Kidney epithelial cell (primary cell): ENCODE data around the gene SLC16A3. TPM values are rescaled to one million over a fixed set of nuclear protein-coding genes. Genes with fewer than 3 reads are reported as not detected.

Experiments used
- DNase-seq: peaks from one replicate; pipeline ENCODE4 v3.0.0-alpha.2; 2010; ENCODE audit warnings: low read depth
- H3K27me3 ChIP-seq: 2 replicates; pipeline ENCODE4 v1.6.0; 2011; ENCODE audit warnings: low read length; ENCODE audit not compliant: control insufficient read depth, insufficient read depth
- H3K36me3 ChIP-seq: 2 replicates; pipeline ENCODE4 v1.5.1; 2011; ENCODE audit warnings: low read length; ENCODE audit not compliant: control insufficient read depth, insufficient read depth
- H3K4me3 ChIP-seq: 2 replicates; pipeline ENCODE4 v1.5.1; 2011; ENCODE audit warnings: low read depth, mild to moderate bottlenecking, control low read depth, low read length
- total RNA-seq: library from RNA; depleted of rRNA; stranded (reverse); fragments of >200 nt; gene quantifications from 2 replicates; pipeline ENCODE4 v1.2.3, GENCODE V29; 2015
- TF ChIP-seq, protein P1 (sequence below): IDR thresholded peaks from 2 replicates; pipeline ENCODE4 v1.5.1; 2011; ENCODE audit warnings: mild to moderate bottlenecking, moderate library complexity, low read length, control low read depth, inconsistent platforms; ENCODE audit not compliant: insufficient read depth, poor library complexity, severe bottlenecking

The SLC16A3 gene
- 83.4 and 85.3 TPM in 2 replicates for total RNA-seq

DNA sequence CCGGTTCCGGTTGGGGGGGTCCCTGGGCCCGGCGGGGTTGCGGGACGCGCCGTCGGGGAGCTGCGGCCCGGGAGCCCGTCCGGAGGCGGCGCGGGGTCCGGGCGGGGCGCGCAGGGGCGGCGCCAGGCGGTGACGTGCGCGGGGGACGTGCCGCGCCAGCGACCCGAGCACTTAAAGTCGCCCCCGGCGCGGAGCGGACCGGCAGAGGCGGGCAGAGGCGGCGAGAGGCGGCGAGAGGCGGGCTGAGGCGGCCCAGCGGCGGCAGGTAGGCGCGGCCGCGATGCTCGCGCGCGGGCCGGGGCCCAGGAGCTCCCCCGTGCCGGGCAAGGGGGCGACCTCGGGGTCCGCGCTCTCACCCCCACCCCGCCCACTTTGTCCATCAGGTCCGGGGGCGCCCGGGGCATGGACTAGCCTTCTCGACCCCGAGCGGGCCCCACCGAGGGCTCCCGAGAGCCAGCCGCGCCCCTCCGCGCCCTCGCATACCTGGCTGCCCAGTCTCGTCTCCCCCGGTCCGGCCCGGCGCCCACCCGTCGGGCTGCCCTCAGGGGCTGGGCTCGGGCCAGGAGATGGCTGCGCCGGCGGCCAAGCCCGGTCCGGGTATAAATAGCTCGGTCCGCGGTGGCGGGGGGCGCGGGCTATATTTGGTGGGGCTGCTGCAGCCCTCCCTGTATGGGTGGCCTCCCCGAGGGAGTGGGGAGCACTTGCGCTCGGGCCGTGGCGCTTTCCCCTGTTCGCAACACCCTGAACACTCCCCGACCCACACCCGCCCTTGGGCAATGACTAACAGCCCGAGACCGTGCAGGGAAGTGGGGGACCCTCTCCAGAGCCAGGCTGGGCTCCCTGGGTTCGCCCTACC lies at the start of gene SLC16A3:
Gene SLC16A3, plus strand, starts transcription at position 201 of the 856 bp plus-strand sequence. CDS start 6,967 bp downstream, outside the sequence.
- Histone ChIP-seq H3K27me3 (no peaks in the 10 kb centered on the region), H3K36me3 (no peaks in the 10 kb centered on the region), H3K4me3 (peak within 1 kb of the TSS; percentile 84)
- DNase-seq = no peak
- TF ChIP-seq, protein P1, sequence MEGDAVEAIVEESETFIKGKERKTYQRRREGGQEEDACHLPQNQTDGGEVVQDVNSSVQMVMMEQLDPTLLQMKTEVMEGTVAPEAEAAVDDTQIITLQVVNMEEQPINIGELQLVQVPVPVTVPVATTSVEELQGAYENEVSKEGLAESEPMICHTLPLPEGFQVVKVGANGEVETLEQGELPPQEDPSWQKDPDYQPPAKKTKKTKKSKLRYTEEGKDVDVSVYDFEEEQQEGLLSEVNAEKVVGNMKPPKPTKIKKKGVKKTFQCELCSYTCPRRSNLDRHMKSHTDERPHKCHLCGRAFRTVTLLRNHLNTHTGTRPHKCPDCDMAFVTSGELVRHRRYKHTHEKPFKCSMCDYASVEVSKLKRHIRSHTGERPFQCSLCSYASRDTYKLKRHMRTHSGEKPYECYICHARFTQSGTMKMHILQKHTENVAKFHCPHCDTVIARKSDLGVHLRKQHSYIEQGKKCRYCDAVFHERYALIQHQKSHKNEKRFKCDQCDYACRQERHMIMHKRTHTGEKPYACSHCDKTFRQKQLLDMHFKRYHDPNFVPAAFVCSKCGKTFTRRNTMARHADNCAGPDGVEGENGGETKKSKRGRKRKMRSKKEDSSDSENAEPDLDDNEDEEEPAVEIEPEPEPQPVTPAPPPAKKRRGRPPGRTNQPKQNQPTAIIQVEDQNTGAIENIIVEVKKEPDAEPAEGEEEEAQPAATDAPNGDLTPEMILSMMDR = no peak

DNA sequence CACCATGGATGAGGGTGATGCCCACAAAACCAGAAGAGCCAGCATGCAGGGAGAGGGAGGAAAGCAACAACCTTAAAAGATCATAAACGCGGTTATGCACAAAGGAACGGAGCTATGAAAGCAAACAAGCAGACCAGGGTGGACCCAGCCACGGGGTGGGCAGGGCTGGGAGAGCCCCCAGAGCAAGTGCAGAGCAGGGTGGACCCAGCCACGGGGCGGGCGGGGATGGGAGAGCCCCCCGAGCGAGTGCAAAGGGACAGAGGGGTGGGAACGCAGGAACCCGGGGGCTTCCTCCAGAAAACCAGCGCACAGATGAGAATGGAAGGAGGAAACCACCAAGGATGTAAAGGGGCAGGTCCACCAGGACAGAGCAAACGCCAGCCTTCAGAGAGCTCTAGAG lies 49.4 kb upstream of the SLC16A3 start:
- Histone ChIP-seq H3K4me3 (no peak overlapping the region), H3K27me3 (no peaks in the 10 kb centered on the region), H3K36me3 (no peaks in the 10 kb centered on the region)
- TF ChIP-seq, protein P1 = no peak
- no peak for DNase-seq

DNA sequence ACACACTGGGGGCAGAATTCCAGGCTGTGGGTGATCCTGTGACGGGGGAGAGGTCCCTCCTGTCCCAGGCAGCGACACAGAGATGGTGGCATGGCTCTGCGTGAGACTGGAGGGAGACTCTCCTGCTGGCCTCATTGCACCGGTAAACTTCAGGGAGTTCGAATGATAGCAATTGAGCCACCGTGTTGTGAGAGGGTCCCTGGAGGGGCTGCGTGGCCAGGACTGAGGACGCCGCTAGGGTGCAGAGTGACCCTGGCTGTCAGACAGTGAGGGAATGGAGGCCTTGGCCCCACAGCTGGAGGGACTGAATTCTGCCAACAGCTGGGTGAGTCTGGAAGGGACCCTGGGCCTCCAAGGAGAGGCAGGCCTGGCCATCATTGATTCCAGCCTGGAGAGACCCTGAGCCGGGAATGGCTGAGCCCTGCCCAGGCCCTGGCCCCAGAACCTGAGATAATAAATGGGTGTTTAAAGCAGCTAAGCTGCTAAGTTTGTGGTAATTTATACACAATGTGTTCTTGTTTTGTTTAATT lies 48.8 kb upstream of the SLC16A3 start:
- TF ChIP-seq, protein P1 = no peak
- no peaks in the 10 kb centered on the region for H3K36me3 ChIP-seq
- H3K4me3 ChIP-seq = no peak overlapping the region
- no peak for DNase-seq
- H3K27me3 ChIP-seq = no peaks in the 10 kb centered on the region

DNA sequence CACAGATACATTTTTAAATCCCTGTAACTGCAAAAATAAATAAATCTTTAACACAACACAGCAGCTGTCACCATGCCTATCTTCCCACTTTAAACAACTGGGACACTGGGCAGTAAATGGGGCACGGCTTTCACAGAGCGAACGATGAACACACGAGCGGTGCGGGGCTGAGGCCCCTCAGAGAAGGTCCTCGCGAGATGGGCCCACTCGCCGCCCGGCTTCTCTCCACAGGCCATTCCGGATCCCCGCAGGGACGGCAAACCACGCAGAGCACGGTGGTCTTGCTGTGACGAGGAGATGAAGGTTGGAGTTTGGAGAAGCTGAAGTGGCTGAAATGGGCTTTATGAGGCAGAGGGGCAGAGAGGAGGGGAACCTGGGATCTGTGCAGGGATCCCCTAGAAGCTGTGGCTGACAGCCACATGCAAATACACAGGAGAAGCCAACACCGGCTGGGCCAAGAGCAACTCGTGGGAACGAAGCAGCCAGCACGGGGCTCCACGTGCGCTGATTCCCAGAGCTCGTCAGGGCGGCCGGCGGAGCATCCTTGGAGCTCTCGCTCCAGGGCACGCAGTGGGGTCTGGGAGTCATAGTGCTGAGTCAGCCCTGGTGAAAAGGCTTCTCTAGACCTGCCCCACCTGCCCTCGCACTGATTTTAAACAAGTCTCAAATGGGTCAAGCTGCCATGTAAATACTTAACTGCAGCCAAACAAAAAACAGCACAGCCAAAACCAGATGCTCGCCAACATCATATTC lies 47.9 kb upstream of the SLC16A3 start:
- no peak for DNase-seq
- H3K4me3 ChIP-seq = no peak overlapping the region
- no peaks in the 10 kb centered on the region for H3K36me3 ChIP-seq
- TF ChIP-seq, protein P1 = no peak
- H3K27me3 ChIP-seq = no peaks in the 10 kb centered on the region

DNA sequence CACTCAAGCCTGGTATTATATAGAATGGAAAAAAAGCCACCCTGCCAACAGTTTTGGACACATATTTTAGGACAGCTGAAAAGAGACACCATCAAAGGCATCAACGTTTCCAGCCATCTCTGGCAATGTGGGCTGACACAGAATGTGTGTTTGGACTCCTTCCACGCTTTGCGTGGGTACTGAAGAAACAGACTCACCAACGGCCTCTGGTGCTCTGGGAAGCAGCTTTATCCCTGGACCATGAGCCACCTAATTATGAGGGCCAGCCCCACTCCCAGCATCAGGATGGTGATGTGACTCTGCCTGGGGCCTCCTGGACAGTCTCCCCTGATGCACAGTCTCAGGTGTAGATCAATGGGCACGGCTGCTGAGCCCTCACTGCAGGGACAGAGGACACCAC lies 44.1 kb upstream of the SLC16A3 start:
- peaks cover 2% of the 10 kb centered on the region for H3K36me3 ChIP-seq

More for the DNA sequence above, 44.1 kb upstream of the SLC16A3 start:
- DNase-seq = no peak
- TF ChIP-seq, protein P1 = no peak
- Histone ChIP-seq H3K27me3 (no peaks in the 10 kb centered on the region), H3K4me3 (no peak overlapping the region)
